ENCODE data around the gene SDF4. TPM values are rescaled to one million over a fixed set of nuclear protein-coding genes. Genes with fewer than 3 reads are reported as not detected.

SDF4 gene
- total and polyA plus RNA-seq, 8 donors: 68.3 to 99.4 (median 74.8) TPM

GRCh38 chr1:1225238-1225845 lies 6.5 kb downstream of the SDF4 start:
- FAIRE-seq (no peak), ATAC-seq (peak in 1 of 4 donors; percentile 10), DNase-seq (no peak)
- H3K4me1 ChIP-seq: peaks cover 0 to 8% (median 0%) of the 10 kb centered on the region in 3 donors
- H3K4me3 ChIP-seq: no peak overlapping the region
- H3K27ac ChIP-seq: no peak overlapping the region
- no peaks in the 10 kb centered on the region for H3K27me3 ChIP-seq
- intact Hi-C loops (cut with DNase I): no loop called here
- TF ChIP-seq CTCF (IDR thresholded peaks at IDR 0.05): no peak
- 87 to 90% methylated on average over 34 of the region's 34 CpGs for WGBS, 2 donors
- peaks cover 2 to 31% (median 16%) of the 10 kb centered on the region in 3 donors for H3K36me3 ChIP-seq
- H3K9me3 ChIP-seq: no peaks in the 10 kb centered on the region

- 91 to 95% methylated on average over 21 of the region's 21 CpGs for WGBS, 2 donors
- TF ChIP-seq CTCF (IDR thresholded peaks at IDR 0.05): no peak
- FAIRE-seq (no peak), ATAC-seq (no peak), DNase-seq (no peak)
- Histone ChIP-seq H3K4me1 (no peaks in the 10 kb centered on the region), H3K9me3 (no peaks in the 10 kb centered on the region), H3K27ac (no peak overlapping the region), H3K27me3 (no peaks in the 10 kb centered on the region), H3K4me3 (no peak overlapping the region), H3K36me3 (peaks cover 2 to 38% (median 16%) of the 10 kb centered on the region in 3 donors)
- intact Hi-C loops (cut with DNase I): no loop called here
Measured at GRCh38 chr1:1223891-1224290, 7.9 kb downstream of the SDF4 start.

- no peak for FAIRE-seq
- peaks cover 2 to 39% (median 16%) of the 10 kb centered on the region in 3 donors for H3K36me3 ChIP-seq
- 95 to 97% methylated on average over 15 of the region's 15 CpGs for WGBS, 2 donors
Measured at GRCh38 chr1:1223321-1223720, 8.5 kb downstream of the SDF4 start.

GRCh38 chr1:1222575-1223225 lies 9.1 kb downstream of the SDF4 start:
- no peak for ATAC-seq
- Histone ChIP-seq H3K4me3 (no peak overlapping the region), H3K27me3 (no peaks in the 10 kb centered on the region), H3K9me3 (no peaks in the 10 kb centered on the region), H3K4me1 (no peaks in the 10 kb centered on the region), H3K36me3 (peaks cover 2 to 39% (median 15%) of the 10 kb centered on the region in 3 donors), H3K27ac (no peak overlapping the region)
- 93 to 95% methylated on average over 44 of the region's 44 CpGs for whole genome bisulfite sequencing, 2 donors
- no peak for FAIRE-seq
- intact Hi-C loops (cut with DNase I): no loop called here
- TF ChIP-seq CTCF (IDR thresholded peaks at IDR 0.05): no peak
- DNase-seq: no peak

More at GRCh38 chr1:1223321-1223720, 8.5 kb downstream of the SDF4 start:
- intact Hi-C loops (cut with DNase I): no loop called here
- Histone ChIP-seq H3K27ac (no peak overlapping the region), H3K4me1 (no peaks in the 10 kb centered on the region), H3K9me3 (no peaks in the 10 kb centered on the region), H3K27me3 (no peaks in the 10 kb centered on the region), H3K4me3 (no peak overlapping the region)
- ATAC-seq (no peak), DNase-seq (no peak)
- TF ChIP-seq CTCF (IDR thresholded peaks at IDR 0.05): no peak

All from pancreas (tissue), 10 donors.